Tibial nerve (tissue), 4 donors: ENCODE results near the gene ANKRD17. TPM values are rescaled to one million over a fixed set of nuclear protein-coding genes. Genes with fewer than 3 reads are reported as not detected.

Experiments
- DNase-seq, 2 donors: peaks; one replicate each; pipeline ENCODE4 v3.0.0-alpha.2; 2019; ENCODE audit warnings: low spot score in 2 of 2
- H3K27ac ChIP-seq, 4 donors: fragments of 200-600 bp; sonication (generic) in 3 of 4; one replicate each; pipeline ENCODE4 v1.5.1; 2017 to 2019; ENCODE audit warnings: mild to moderate bottlenecking in 1 of 4
- H3K27me3 ChIP-seq, 2 donors: fragments of 200-600 bp; sonication (generic) in 1 of 2; one replicate each; pipeline versions ENCODE4 v1.5.1 to v1.6.0; 2017 to 2019
- H3K36me3 ChIP-seq, 3 donors: fragments of 200-600 bp; sonication (generic); one replicate each; pipeline ENCODE4 v1.5.1; 2018 to 2019
- H3K4me1 ChIP-seq, 4 donors: fragments of 200-600 bp; sonication (generic) in 3 of 4; one replicate each; pipeline ENCODE4 v1.5.1; 2017 to 2019
- H3K4me3 ChIP-seq, 4 donors: fragments of 200-600 bp; sonication (generic) in 3 of 4; one replicate each; pipeline ENCODE4 v1.5.1; 2017 to 2019; ENCODE audit warnings: mild to moderate bottlenecking in 1 of 4, moderate library complexity in 1 of 4
- H3K9me3 ChIP-seq, 4 donors: fragments of 200-600 bp; sonication (generic) in 3 of 4; one replicate each; pipeline ENCODE4 v1.5.1; 2017 to 2019
- EP300 ChIP-seq, 2 donors: sonication (generic); formaldehyde crosslinking; IDR thresholded peaks; one replicate each; pipeline ENCODE4 v1.6.1; 2017; ENCODE audit warnings: antibody characterized with exemption in 2 of 2, mild to moderate bottlenecking in 1 of 2
- POLR2A ChIP-seq, 2 donors: fragments of 450-650 bp; IDR thresholded peaks; one replicate each; pipeline ENCODE4 v1.6.1; 2017; ENCODE audit warnings: antibody characterized with exemption in 2 of 2, mild to moderate bottlenecking in 2 of 2, moderate library complexity in 2 of 2
- WGBS, 2 donors: methylation state at CpG; one replicate each; pipeline ENCODE4 v1.1.5; 2018; 5-methylcytosine and 5-hydroxymethylcytosine counted together
- total RNA-seq, 4 donors: library from RNA; depleted of rRNA; stranded (reverse); fragments of >200 nt; gene quantifications; one replicate each; pipeline ENCODE4 v1.1.0, GENCODE V29; 2016
- TF ChIP-seq, protein P1 (sequence below), 5 experiments: fragments of 200-600 bp in 3 of 5; fragments of 450-650 bp in 2 of 5; sonication (generic) in 3 of 5; IDR thresholded peaks; one replicate each; pipeline ENCODE4 v1.5.1; 2016 to 2019; ENCODE audit warnings: antibody characterized with exemption in 5 of 5, mild to moderate bottlenecking in 3 of 5, moderate library complexity in 2 of 5

The ANKRD17 gene
- total RNA-seq, 4 donors from 2014 or later: 46.5 to 61.8 (median 55.0) TPM

DNA sequence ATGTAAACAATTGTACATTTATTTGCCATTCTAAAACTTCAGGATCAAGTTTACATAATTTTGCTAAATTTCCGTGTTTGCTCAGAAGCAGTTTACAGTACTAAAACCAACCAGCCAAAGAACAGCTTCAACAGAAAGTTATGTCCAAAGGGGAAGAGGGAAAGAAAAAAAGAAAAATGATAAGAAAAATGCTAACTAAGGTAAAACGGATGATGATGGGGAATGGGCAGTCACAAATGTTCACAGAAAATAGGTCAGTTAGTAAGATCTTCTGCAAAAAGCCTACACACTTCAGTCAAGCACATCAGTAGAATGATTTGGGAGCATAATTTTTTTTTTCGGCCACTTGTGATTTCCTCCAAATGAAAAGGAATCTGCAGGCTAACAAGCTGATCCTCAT lies 182.8 kb downstream of the ANKRD17 start:
- Histone ChIP-seq H3K27ac (no peak overlapping the region), H3K9me3 (no peaks in the 10 kb centered on the region), H3K4me3 (no peak overlapping the region), H3K36me3 (peaks cover 0 to 66% (median 3%) of the 10 kb centered on the region in 3 donors), H3K27me3 (no peaks in the 10 kb centered on the region), H3K4me1 (peaks cover 0 to 7% (median 0%) of the 10 kb centered on the region in 4 donors)
- 82 to 83% methylated on average over 3 of the region's 3 CpGs for WGBS, 2 donors
- TF ChIP-seq POLR2A (IDR thresholded peaks at IDR 0.05) (no peak), EP300 (IDR thresholded peaks at IDR 0.05) (no peak)
- TF ChIP-seq, protein P1, sequence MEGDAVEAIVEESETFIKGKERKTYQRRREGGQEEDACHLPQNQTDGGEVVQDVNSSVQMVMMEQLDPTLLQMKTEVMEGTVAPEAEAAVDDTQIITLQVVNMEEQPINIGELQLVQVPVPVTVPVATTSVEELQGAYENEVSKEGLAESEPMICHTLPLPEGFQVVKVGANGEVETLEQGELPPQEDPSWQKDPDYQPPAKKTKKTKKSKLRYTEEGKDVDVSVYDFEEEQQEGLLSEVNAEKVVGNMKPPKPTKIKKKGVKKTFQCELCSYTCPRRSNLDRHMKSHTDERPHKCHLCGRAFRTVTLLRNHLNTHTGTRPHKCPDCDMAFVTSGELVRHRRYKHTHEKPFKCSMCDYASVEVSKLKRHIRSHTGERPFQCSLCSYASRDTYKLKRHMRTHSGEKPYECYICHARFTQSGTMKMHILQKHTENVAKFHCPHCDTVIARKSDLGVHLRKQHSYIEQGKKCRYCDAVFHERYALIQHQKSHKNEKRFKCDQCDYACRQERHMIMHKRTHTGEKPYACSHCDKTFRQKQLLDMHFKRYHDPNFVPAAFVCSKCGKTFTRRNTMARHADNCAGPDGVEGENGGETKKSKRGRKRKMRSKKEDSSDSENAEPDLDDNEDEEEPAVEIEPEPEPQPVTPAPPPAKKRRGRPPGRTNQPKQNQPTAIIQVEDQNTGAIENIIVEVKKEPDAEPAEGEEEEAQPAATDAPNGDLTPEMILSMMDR (IDR thresholded peaks at IDR 0.05): no peak
- DNase-seq: no peak

DNA sequence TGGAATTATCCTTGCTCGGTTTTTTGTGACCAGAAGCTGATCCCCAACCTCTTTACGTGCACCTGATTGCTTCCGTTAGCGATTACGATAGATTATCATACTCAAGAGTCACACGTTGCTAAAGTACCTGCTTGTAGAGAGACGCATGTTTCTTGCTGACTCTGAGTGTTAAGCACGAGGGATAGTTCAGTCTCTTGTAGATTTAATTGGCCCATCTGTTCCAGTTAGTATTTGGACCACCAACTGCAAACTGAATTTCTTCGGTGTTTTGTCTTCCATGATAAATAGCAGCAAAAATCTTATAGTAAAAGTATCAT lies 188.6 kb downstream of the ANKRD17 start:
- Histone ChIP-seq H3K27ac (peak overlapping the region; percentile 78 to 94 (median 91)), H3K9me3 (no peaks in the 10 kb centered on the region), H3K27me3 (no peaks in the 10 kb centered on the region), H3K4me3 (peak overlapping the region; percentile 69 to 87 (median 82)), H3K4me1 (peaks cover 0 to 36% (median 8%) of the 10 kb centered on the region in 4 donors), H3K36me3 (peaks cover 0 to 11% (median 2%) of the 10 kb centered on the region in 3 donors)
- TF ChIP-seq EP300 (IDR thresholded peaks at IDR 0.05): no peak
- TF ChIP-seq POLR2A (IDR thresholded peaks at IDR 0.05): no peak
- TF ChIP-seq, protein P1 (IDR thresholded peaks at IDR 0.05): no peak
- WGBS, 2 donors: 9% methylated on average over 9 of the region's 9 CpGs
- DNase-seq: no peak

DNA sequence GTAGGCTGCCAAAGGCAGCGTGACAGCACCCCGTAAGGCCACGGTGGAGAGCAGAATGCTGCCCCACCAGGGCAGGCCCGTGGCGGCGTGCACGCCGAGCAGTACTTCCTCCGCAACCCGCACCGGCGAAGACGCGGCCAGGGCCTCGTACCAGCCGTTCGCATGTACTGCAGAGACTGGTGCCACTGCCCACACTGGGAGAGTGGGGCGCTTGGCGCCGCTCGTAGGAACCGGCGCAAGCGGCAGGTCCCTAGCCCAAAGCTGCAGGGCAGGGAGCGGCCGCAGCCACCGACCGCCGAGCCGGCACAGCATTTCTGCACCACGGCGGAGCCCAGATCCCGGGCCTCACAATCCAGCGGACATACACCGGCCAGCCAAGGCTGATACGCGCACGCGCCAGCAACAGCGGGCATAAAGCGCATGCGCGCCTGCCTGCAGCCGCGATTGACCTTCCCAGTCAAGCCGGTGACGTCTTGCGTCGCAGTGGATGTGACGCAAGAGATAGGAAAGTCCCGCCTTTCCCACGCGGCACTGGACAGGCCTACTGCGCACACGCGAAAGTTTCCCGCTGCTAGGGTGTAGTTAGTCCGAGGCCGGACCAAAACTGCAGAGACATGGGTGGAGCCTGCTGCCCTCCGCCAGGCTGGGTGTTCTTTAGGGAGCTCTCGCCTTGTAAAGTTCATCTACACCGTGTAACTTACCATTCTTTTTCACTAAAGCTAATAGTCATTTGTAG lies 189.1 kb downstream of the ANKRD17 start, which contains the start of gene COX18:
TSS of gene COX18 (minus strand) at position 379 of the 736 bp plus-strand sequence. CDS start at position 312, 67 bp downstream.
- H3K4me1 ChIP-seq: peaks cover 0 to 36% (median 8%) of the 10 kb centered on the region in 4 donors
- peak; percentile 94 to 96 for DNase-seq
- TF ChIP-seq POLR2A (IDR thresholded peaks at IDR 0.05): peak in 1 of 2 donors; percentile 85
- TF ChIP-seq, protein P1 (IDR thresholded peaks at IDR 0.05): peak in 2 of 5 experiments; percentile 9 to 45
- peak; percentile 95 to 96 for TF ChIP-seq EP300 (IDR thresholded peaks at IDR 0.05)
- peaks cover 0 to 11% (median 0%) of the 10 kb centered on the region in 3 donors for H3K36me3 ChIP-seq
- WGBS, 2 donors: 0 to 1% methylated on average over 31 to 54 of the region's 62 CpGs
- no peaks in the 10 kb centered on the region for H3K9me3 ChIP-seq
- H3K27me3 ChIP-seq: no peaks in the 10 kb centered on the region
- H3K4me3 ChIP-seq: peak within 1 kb of the TSS; percentile 69 to 87 (median 82)
- peak within 1 kb of the TSS; percentile 78 to 94 (median 91) for H3K27ac ChIP-seq

DNA sequence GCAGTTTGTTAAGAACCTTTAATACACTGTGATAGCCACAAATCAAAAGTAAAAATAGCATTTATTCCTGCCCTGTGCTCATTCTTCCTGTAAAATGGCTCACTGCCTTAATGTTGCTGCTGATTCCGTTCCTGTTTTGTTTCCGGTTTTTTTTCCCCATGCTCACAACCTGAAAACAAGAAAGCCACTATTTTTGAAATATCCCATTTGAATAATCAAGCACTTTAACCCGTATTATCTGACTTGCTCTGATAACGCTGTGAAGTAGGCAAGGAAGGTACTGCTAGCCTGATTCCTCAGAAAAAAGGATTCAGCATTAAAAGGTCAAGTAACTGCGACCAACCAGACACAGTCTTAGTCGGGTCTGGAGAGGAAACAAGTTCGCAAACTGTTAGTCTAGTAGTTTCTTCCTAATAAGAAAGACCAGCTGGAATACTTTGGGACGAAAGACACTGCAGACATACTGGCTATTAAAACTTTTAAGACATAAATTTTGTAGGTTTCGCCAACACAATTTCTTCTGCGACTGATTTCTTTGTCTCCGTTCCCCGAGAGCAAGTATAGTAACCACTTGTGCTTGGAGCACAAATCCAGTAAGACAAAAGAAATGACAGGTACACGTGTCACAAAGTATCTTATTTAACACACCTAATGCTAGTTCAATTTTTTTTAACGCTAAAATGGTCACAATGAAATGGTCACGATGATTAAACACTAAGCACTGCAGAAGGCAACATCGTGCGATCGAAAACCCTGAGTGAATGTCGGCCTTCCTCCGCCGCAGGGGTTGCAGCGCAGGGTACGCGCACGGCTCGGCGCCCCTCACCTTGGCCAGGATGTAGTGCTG lies 189.9 kb downstream of the ANKRD17 start:
- Histone ChIP-seq H3K4me1 (peaks cover 0 to 36% (median 8%) of the 10 kb centered on the region in 4 donors), H3K9me3 (no peaks in the 10 kb centered on the region), H3K27ac (peak overlapping the region; percentile 78 to 94 (median 91)), H3K4me3 (peak overlapping the region; percentile 69 to 87 (median 82)), H3K27me3 (no peaks in the 10 kb centered on the region), H3K36me3 (peaks cover 0 to 12% (median 0%) of the 10 kb centered on the region in 3 donors)
- TF ChIP-seq POLR2A (IDR thresholded peaks at IDR 0.05): no peak
- TF ChIP-seq, protein P1 (IDR thresholded peaks at IDR 0.05): no peak
- no peak for TF ChIP-seq EP300 (IDR thresholded peaks at IDR 0.05)
- DNase-seq: no peak
- WGBS, 2 donors: 0% methylated on average over 26 to 27 of the region's 27 CpGs
